Loucy (cell line): ENCODE results near the gene CPT2.

ENCODE experiments used
- EZH2phosphoT487 ChIP-seq: fragments of 200-600 bp; IDR thresholded peaks from 2 replicates; pipeline ENCODE4 v1.6.1; 2018; ENCODE audit warnings: antibody characterized with exemption, mild to moderate bottlenecking, moderate library complexity, borderline replicate concordance
- TF ChIP-seq, protein P1 (sequence below): fragments of 200-600 bp; sonication (generic); conservative IDR thresholded peaks from 2 replicates; pipeline ENCODE4 v1.5.1; 2014; ENCODE audit warnings: mild to moderate bottlenecking, antibody characterized with exemption, low read length

DNA sequence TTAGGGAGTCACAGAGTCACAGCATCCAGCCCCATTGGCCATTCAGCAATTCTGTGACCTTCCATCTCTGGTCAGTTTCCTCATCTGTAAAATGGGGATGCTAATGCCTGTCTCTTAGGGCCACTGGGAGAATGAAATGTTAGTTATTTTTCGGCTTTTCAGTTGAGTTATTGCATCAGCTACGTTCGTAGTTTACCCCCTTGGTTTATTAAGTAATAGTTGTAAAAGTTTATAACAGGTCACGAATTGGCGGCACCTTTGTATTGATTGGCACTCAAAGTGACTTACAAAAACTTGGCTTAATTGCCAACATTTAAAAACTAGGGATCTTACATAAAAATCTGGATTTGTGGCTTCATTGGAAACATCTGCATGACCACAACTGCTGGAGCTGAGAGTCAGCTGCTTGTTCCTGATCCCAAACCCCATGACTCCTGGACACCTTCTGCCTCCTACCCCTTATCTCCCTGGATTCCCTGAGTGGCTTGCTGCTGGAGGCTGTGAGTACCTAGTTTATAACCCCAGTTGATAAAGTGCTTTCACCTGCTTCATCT lies 31.1 kb upstream of the CPT2 start:
- TF ChIP-seq, protein P1, sequence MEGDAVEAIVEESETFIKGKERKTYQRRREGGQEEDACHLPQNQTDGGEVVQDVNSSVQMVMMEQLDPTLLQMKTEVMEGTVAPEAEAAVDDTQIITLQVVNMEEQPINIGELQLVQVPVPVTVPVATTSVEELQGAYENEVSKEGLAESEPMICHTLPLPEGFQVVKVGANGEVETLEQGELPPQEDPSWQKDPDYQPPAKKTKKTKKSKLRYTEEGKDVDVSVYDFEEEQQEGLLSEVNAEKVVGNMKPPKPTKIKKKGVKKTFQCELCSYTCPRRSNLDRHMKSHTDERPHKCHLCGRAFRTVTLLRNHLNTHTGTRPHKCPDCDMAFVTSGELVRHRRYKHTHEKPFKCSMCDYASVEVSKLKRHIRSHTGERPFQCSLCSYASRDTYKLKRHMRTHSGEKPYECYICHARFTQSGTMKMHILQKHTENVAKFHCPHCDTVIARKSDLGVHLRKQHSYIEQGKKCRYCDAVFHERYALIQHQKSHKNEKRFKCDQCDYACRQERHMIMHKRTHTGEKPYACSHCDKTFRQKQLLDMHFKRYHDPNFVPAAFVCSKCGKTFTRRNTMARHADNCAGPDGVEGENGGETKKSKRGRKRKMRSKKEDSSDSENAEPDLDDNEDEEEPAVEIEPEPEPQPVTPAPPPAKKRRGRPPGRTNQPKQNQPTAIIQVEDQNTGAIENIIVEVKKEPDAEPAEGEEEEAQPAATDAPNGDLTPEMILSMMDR: no peak
- no peak for TF ChIP-seq EZH2phosphoT487
